Left lung (tissue), 10 donors: ENCODE measurements around the gene ITGB7. TPM values are rescaled to one million over a fixed set of nuclear protein-coding genes. Genes with fewer than 3 reads are reported as not detected.
A peak's percentile ranks its signal among the peaks of the same experiment; 100 is the strongest.

Experiments used
- ATAC-seq: fragments of 200-7000 bp; cut with Tn5 transposase; one replicate; pipeline ENCODE4 v1.9.1; 2020; ENCODE audit warnings: moderate library complexity
- DNase-seq, 4 donors: peaks; one replicate each; pipeline ENCODE4 v3.0.0-alpha.2; 2013 to 2020
- H3K27ac ChIP-seq, 2 donors: fragments of 200-600 bp; sonication (generic) in 1 of 2; one replicate each; pipeline versions ENCODE4 v1.5.0 to v1.8.0; 2020 to 2021
- H3K27me3 ChIP-seq, 2 donors: fragments of 200-600 bp; sonication (generic) in 1 of 2; one replicate each; pipeline versions ENCODE4 v1.5.0 to v1.8.0; 2020 to 2021
- H3K36me3 ChIP-seq, 2 donors: fragments of 200-600 bp; sonication (generic) in 1 of 2; one replicate each; pipeline versions ENCODE4 v1.5.0 to v1.8.0; 2020 to 2021
- H3K4me1 ChIP-seq, 2 donors: fragments of 200-600 bp; one replicate each; pipeline ENCODE4 v1.8.0; 2021
- H3K4me3 ChIP-seq, 2 donors: fragments of 200-600 bp; sonication (generic) in 1 of 2; one replicate each; pipeline versions ENCODE4 v1.5.0 to v1.8.0; 2020 to 2021; ENCODE audit warnings: mild to moderate bottlenecking in 1 of 2
- H3K9me3 ChIP-seq, 2 donors: fragments of 200-600 bp; sonication (generic) in 1 of 2; one replicate each; pipeline versions ENCODE4 v1.5.0 to v1.8.0; 2020 to 2021
- CTCF ChIP-seq, 2 donors: fragments of 200-600 bp; sonication (generic) in 1 of 2; IDR thresholded peaks; one replicate each; pipeline versions ENCODE4 v1.5.0 to v1.8.0; 2021; ENCODE audit warnings: antibody characterized with exemption in 2 of 2
- intact Hi-C, 2 donors: fragments of 100-400 bp; cut with DNase I; formaldehyde crosslinking; loops; one replicate each; pipeline versions ENCODE4 v1.11.2 to v1.14.2; 2022
- polyA plus RNA-seq, 6 donors: library from polyadenylated mRNA; unstranded; fragments of 120-200 nt; gene quantifications; one replicate each; pipeline ENCODE4 v1.2.1, GENCODE V29; 2013; ENCODE audit not compliant: insufficient read length in 6 of 6
- total RNA-seq, 2 donors: library from RNA; stranded (reverse); fragmentation: NEBNext Ultra II Directional; extraction: Animal tissue kit (Norgen Biotek cat#: 25700); gene quantifications; one replicate each; pipeline ENCODE4 v1.2.1, GENCODE V29; 2021
- donor health status: DM: no; HTN: yes; CAD: no.
- donor health status: DM: no; HTN: no; CAD: no.

The ITGB7 gene
- total and polyA plus RNA-seq, 8 donors: 1.1 to 10.9 (median 1.8) TPM

DNA sequence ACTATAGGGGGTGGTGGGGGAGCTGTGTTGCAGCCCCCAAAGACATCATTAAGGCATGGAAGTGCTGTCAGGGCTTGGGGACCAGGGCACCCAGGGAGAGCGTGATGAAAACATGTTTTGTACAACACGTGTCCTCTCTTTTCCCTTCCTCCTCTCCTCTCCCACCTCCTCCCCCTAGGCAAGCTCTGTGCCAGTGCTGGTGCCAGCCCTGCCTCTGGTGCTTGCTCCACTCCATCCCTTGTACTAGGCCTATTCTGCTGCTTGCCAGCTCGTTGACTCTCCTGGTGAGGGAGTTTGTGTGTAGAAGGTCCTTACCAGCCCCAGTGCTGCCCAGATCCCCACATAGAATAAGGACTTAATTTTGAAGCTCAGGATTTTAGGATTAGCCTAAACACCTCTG lies 28.1 kb upstream of the ITGB7 start:
- Histone ChIP-seq H3K36me3 (no peaks in the 10 kb centered on the region), H3K27me3 (peaks cover 0 to 42% of the 10 kb centered on the region in 2 donors), H3K9me3 (no peaks in the 10 kb centered on the region), H3K27ac (no peak overlapping the region), H3K4me3 (no peak overlapping the region), H3K4me1 (peaks cover 7 to 31% of the 10 kb centered on the region in 2 donors)
- intact Hi-C loops: no loop called here
- DNase-seq: peak in 1 of 4 donors; percentile 4
- no peak for TF ChIP-seq CTCF (IDR thresholded peaks at IDR 0.05)
- no peak for ATAC-seq

GRCh38 chr12:53234271-53234914 lies 27.3 kb upstream of the ITGB7 start:
- no peak for TF ChIP-seq CTCF (IDR thresholded peaks at IDR 0.05)
- H3K27ac ChIP-seq: no peak overlapping the region
- H3K27me3 ChIP-seq: peaks cover 0 to 42% of the 10 kb centered on the region in 2 donors
- peaks cover 7 to 31% of the 10 kb centered on the region in 2 donors for H3K4me1 ChIP-seq
- no peaks in the 10 kb centered on the region for H3K36me3 ChIP-seq
- DNase-seq (peak in 2 of 4 donors; percentile 59 to 73), ATAC-seq (no peak)
- H3K4me3 ChIP-seq: no peak overlapping the region
- intact Hi-C loops: no loop called here
- H3K9me3 ChIP-seq: no peaks in the 10 kb centered on the region

DNA sequence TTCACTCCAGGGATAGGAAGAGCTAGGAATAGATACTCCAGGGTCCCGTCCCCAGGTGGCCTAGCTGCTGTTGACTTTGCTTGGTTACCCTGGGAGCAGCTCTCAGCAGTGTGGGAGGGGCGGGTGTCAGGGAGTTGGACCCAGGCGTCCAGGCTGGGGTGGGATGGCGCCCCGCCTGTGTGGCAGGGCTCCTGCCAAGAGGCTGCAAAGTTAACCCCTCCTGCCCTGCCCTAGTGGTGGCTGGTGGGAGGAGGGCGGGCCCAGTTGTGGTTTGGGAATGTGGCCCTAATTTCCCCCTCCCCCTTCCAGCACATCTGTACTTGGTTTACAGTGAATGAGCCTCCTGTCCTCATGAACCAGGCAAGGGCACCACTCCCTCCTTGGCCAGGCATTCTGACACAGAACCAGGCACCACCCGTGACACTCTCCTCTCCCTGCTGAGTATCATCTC lies 26.6 kb upstream of the ITGB7 start:
- peaks cover 7 to 31% of the 10 kb centered on the region in 2 donors for H3K4me1 ChIP-seq
- DNase-seq (peak in 1 of 4 donors; percentile 55), ATAC-seq (no peak)
- no peak overlapping the region for H3K4me3 ChIP-seq
- no peaks in the 10 kb centered on the region for H3K36me3 ChIP-seq
- no peak for TF ChIP-seq CTCF (IDR thresholded peaks at IDR 0.05)
- intact Hi-C loops: no loop called here
- peaks cover 0 to 42% of the 10 kb centered on the region in 2 donors for H3K27me3 ChIP-seq
- H3K9me3 ChIP-seq: no peaks in the 10 kb centered on the region
- no peak overlapping the region for H3K27ac ChIP-seq

DNA sequence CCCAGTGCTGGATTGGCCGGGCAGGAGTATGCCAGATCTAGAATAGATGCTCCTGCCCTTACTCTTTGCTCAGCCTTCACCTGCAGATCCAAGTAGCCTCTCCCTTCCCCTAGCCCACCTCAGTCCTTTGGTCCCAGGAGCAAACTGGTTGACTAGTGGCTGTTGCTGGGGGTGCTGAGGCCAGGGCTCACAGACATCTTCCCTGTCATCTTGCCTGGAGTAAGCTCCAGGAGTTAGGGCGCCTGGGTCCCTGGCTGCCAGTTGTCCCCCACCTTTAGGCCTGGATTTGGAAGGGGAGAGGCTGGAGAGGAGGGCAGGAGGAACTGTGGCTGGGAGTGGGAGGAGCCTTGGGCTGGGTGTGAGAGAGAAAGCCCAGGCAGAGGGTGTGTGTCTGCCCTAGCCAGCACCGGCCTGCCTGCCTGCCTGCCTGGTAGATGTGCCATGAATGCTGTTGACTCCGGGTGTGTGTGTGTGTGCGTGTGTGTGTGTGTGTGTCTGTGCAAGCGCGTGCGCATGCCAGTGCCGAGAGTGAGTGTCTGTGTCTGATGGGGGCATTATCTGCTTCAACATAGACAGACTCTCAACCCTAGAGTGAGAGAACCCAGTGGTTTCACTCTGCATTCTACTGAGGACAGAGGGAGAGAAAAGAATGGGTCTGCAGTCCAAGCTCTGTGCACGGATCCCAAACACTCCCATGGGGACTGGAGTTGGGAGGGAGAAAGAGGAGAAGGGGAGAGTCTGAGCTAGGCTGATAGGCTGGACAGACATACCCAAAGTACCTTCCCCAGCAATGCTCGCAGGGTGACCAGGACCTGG lies 25.8 kb upstream of the ITGB7 start:
- peaks cover 7 to 31% of the 10 kb centered on the region in 2 donors for H3K4me1 ChIP-seq
- intact Hi-C loops: no loop called here
- H3K36me3 ChIP-seq: no peaks in the 10 kb centered on the region
- no peak for TF ChIP-seq CTCF (IDR thresholded peaks at IDR 0.05)
- peaks cover 0 to 42% of the 10 kb centered on the region in 2 donors for H3K27me3 ChIP-seq
- ATAC-seq (peak; percentile 77), DNase-seq (peak in 3 of 4 donors; percentile 60 to 83 (median 78))
- H3K9me3 ChIP-seq: no peaks in the 10 kb centered on the region
- H3K27ac ChIP-seq: peak overlapping the region; percentile 76 to 81
- peak overlapping the region; percentile 63 to 65 for H3K4me3 ChIP-seq
